ENCODE data around the gene GNMT.
"Not testable (repeated sequence)": the region's sequence is repeated elsewhere in the genome, so short reads cannot be mapped to it uniquely, and the experiment has no call there.

The GNMT gene

GRCh38 chr6:42952389-42952788, 8.2 kb upstream of the GNMT start:
- Histone ChIP-seq H3K27me3 (ENCODE audit: insufficient read depth, low read length) (no peaks in the 10 kb centered on the region), H3K9me3 (ENCODE audit: low read length) (no peaks in the 10 kb centered on the region), H4K20me1 (ENCODE audit: insufficient read depth, low read length) (no peaks in the 10 kb centered on the region), H3F3A (ENCODE audit: insufficient read depth, low read length) (no peaks in the 10 kb centered on the region), H2AFZ (ENCODE audit: low read length) (no peak overlapping the region), H3K4me2 (ENCODE audit: low read length) (no peak overlapping the region), H3K79me2 (ENCODE audit: insufficient read depth, low read length) (no peaks in the 10 kb centered on the region), H3K27ac (ENCODE audit: low read depth, low read length, poor library complexity, severe bottlenecking) (no peak overlapping the region), H3K4me3 (ENCODE audit: low read depth, low read length, poor library complexity, severe bottlenecking) (no peak overlapping the region), H3K9ac (ENCODE audit: low read length) (no peak overlapping the region), H3K9me2 (ENCODE audit: low read depth, low read length) (no peaks in the 10 kb centered on the region), H3K36me3 (ENCODE audit: insufficient read depth, low read length) (no peaks in the 10 kb centered on the region), H3K4me1 (ENCODE audit: insufficient read depth, low read length, severe bottlenecking) (no peaks in the 10 kb centered on the region)
- TF ChIP-seq EZH2 (IDR thresholded peaks at IDR 0.05; ENCODE audit: borderline replicate concordance, low read length) = no peak
- no peak for TF ChIP-seq CTCF (IDR thresholded peaks at IDR 0.05; ENCODE audit: low read length)

- H3K4me3 ChIP-seq (ENCODE audit: low read depth, low read length, poor library complexity, severe bottlenecking); H3K9me3 ChIP-seq (ENCODE audit: low read length); H3F3A ChIP-seq (ENCODE audit: insufficient read depth, low read length); H3K27me3 ChIP-seq (ENCODE audit: insufficient read depth, low read length); H3K36me3 ChIP-seq (ENCODE audit: insufficient read depth, low read length); H3K9ac ChIP-seq (ENCODE audit: low read length); H3K79me2 ChIP-seq (ENCODE audit: insufficient read depth, low read length); H3K4me1 ChIP-seq (ENCODE audit: insufficient read depth, low read length, severe bottlenecking); H4K20me1 ChIP-seq (ENCODE audit: insufficient read depth, low read length); H3K27ac ChIP-seq (ENCODE audit: low read depth, low read length, poor library complexity, severe bottlenecking); H3K9me2 ChIP-seq (ENCODE audit: low read depth, low read length); H3K4me2 ChIP-seq (ENCODE audit: low read length); H2AFZ ChIP-seq (ENCODE audit: low read length): not testable (repeated sequence)
These were observed 6.1 kb upstream of the GNMT start for GRCh38 chr6:42954405-42954804.

- H3K27ac ChIP-seq (ENCODE audit: low read depth, low read length, poor library complexity, severe bottlenecking) = no peak overlapping the region
These were observed 2.4 kb upstream of the GNMT start for GRCh38 chr6:42958125-42958524.

More at GRCh38 chr6:42958125-42958524, 2.4 kb upstream of the GNMT start:
- Histone ChIP-seq H3K27me3 (ENCODE audit: insufficient read depth, low read length) (no peaks in the 10 kb centered on the region), H3K4me3 (ENCODE audit: low read depth, low read length, poor library complexity, severe bottlenecking) (no peak overlapping the region), H2AFZ (ENCODE audit: low read length) (no peak overlapping the region), H3K4me1 (ENCODE audit: insufficient read depth, low read length, severe bottlenecking) (peaks cover 9% of the 10 kb centered on the region), H3K36me3 (ENCODE audit: insufficient read depth, low read length) (peaks cover 8% of the 10 kb centered on the region; the same call in 1 of the 2 replicates), H4K20me1 (ENCODE audit: insufficient read depth, low read length) (no peaks in the 10 kb centered on the region), H3K9ac (ENCODE audit: low read length) (no peak overlapping the region), H3K4me2 (ENCODE audit: low read length) (no peak overlapping the region), H3K9me3 (ENCODE audit: low read length) (no peaks in the 10 kb centered on the region), H3F3A (ENCODE audit: insufficient read depth, low read length) (no peaks in the 10 kb centered on the region), H3K79me2 (ENCODE audit: insufficient read depth, low read length) (no peaks in the 10 kb centered on the region), H3K9me2 (ENCODE audit: low read depth, low read length) (no peaks in the 10 kb centered on the region)
- TF ChIP-seq EZH2 (IDR thresholded peaks at IDR 0.05; ENCODE audit: borderline replicate concordance, low read length) (no peak), CTCF (IDR thresholded peaks at IDR 0.05; ENCODE audit: low read length) (no peak)
